Measurements from ENCODE around the gene PLK5. TPM values are rescaled to one million over a fixed set of nuclear protein-coding genes. Genes with fewer than 3 reads are reported as not detected.

The PLK5 gene
- total and polyA plus RNA-seq, 2 experiments from 2014 or later = 0.97 to 1.2 TPM

DNA sequence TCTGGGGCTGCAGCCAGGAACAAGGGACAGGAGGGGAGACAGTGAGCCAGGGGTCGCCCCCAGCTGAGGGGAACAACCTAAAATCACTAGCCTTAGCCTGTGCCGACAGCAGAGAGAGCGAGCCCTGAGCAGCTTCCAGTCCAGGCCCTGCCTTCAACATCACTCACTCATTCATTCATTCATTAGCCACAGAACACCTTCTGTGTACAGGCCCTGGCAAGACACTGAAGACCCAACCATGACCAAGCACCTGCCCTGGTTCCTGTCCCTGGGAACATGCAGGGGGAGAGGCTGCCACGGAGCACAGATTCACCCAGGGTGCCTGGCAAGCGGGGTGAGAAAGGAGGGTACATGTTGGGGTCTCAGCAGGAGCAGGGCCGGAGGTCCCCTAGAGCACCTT is 39.4 kb downstream of the PLK5 start:
- H3K27ac Mint-ChIP-seq = peak overlapping the region; percentile 58

More for the DNA sequence above, 39.4 kb downstream of the PLK5 start:
- ATAC-seq (no peak), DNase-seq (ENCODE audit: low spot score) (no peak)
- Histone ChIP-seq H3K9me2 (ENCODE audit: insufficient read depth) (no peaks in the 10 kb centered on the region), H3F3A (replicated peaks; ENCODE audit: low read depth) (no peaks in the 10 kb centered on the region), H3K4me1 (ENCODE audit: insufficient read depth) (no peaks in the 10 kb centered on the region), H4K20me1 (replicated peaks; ENCODE audit: insufficient read depth) (peaks cover 50% of the 10 kb centered on the region), H2AFZ (no peak overlapping the region), H3K4me2 (no peak overlapping the region), H3K4me3 (no peak overlapping the region), H3K27ac (ENCODE audit: low read depth) (no peak overlapping the region), H3K79me2 (replicated peaks; ENCODE audit: insufficient read depth) (peaks cover 82% of the 10 kb centered on the region), H3K36me3 (ENCODE audit: insufficient read depth) (no peaks in the 10 kb centered on the region), H3K27me3 (ENCODE audit: insufficient read depth) (no peaks in the 10 kb centered on the region)
- Mint-ChIP-seq H3K36me3 (ENCODE audit: low read depth) (peaks cover 27% of the 10 kb centered on the region; the same call in 2 of the 3 replicates), H3K4me1 (peaks cover 2% of the 10 kb centered on the region; the same call in 2 of the 3 replicates), H3K27me3 (ENCODE audit: insufficient read depth, low read depth, poor library complexity) (peaks cover 4% of the 10 kb centered on the region), H3K9me3 (no peaks in the 10 kb centered on the region; the same call in 2 of the 3 replicates), H3K4me3 (no peak overlapping the region)
- TF ChIP-seq NANOG (IDR thresholded peaks at IDR 0.05; ENCODE audit: borderline replicate concordance) = no peak
- TF ChIP-seq, protein P1, sequence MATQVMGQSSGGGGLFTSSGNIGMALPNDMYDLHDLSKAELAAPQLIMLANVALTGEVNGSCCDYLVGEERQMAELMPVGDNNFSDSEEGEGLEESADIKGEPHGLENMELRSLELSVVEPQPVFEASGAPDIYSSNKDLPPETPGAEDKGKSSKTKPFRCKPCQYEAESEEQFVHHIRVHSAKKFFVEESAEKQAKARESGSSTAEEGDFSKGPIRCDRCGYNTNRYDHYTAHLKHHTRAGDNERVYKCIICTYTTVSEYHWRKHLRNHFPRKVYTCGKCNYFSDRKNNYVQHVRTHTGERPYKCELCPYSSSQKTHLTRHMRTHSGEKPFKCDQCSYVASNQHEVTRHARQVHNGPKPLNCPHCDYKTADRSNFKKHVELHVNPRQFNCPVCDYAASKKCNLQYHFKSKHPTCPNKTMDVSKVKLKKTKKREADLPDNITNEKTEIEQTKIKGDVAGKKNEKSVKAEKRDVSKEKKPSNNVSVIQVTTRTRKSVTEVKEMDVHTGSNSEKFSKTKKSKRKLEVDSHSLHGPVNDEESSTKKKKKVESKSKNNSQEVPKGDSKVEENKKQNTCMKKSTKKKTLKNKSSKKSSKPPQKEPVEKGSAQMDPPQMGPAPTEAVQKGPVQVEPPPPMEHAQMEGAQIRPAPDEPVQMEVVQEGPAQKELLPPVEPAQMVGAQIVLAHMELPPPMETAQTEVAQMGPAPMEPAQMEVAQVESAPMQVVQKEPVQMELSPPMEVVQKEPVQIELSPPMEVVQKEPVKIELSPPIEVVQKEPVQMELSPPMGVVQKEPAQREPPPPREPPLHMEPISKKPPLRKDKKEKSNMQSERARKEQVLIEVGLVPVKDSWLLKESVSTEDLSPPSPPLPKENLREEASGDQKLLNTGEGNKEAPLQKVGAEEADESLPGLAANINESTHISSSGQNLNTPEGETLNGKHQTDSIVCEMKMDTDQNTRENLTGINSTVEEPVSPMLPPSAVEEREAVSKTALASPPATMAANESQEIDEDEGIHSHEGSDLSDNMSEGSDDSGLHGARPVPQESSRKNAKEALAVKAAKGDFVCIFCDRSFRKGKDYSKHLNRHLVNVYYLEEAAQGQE (IDR thresholded peaks at IDR 0.05; ENCODE audit: unreplicated experiment) = no peak
- TF ChIP-seq CREB1 (CRISPR knock-in tag; IDR thresholded peaks at IDR 0.05; ENCODE audit: low read depth) = no peak
- no peak for TF ChIP-seq EZH2 (IDR thresholded peaks at IDR 0.05; ENCODE audit: low read depth, unreplicated experiment)
- TF ChIP-seq, protein P2, sequence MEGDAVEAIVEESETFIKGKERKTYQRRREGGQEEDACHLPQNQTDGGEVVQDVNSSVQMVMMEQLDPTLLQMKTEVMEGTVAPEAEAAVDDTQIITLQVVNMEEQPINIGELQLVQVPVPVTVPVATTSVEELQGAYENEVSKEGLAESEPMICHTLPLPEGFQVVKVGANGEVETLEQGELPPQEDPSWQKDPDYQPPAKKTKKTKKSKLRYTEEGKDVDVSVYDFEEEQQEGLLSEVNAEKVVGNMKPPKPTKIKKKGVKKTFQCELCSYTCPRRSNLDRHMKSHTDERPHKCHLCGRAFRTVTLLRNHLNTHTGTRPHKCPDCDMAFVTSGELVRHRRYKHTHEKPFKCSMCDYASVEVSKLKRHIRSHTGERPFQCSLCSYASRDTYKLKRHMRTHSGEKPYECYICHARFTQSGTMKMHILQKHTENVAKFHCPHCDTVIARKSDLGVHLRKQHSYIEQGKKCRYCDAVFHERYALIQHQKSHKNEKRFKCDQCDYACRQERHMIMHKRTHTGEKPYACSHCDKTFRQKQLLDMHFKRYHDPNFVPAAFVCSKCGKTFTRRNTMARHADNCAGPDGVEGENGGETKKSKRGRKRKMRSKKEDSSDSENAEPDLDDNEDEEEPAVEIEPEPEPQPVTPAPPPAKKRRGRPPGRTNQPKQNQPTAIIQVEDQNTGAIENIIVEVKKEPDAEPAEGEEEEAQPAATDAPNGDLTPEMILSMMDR (conservative IDR thresholded peaks at IDR 0.05; ENCODE audit: low read depth in 2 of 2) = no peak
- no peak for TF ChIP-seq EZH2phosphoT487 (IDR thresholded peaks at IDR 0.05; ENCODE audit: unreplicated experiment)
- no peak for TF ChIP-seq JUNB (IDR thresholded peaks at IDR 0.05; ENCODE audit: unreplicated experiment)
- TF ChIP-seq ZNF331 (CRISPR knock-in tag; IDR thresholded peaks at IDR 0.05; ENCODE audit: low read depth) = no peak
- TF ChIP-seq, protein P3, sequence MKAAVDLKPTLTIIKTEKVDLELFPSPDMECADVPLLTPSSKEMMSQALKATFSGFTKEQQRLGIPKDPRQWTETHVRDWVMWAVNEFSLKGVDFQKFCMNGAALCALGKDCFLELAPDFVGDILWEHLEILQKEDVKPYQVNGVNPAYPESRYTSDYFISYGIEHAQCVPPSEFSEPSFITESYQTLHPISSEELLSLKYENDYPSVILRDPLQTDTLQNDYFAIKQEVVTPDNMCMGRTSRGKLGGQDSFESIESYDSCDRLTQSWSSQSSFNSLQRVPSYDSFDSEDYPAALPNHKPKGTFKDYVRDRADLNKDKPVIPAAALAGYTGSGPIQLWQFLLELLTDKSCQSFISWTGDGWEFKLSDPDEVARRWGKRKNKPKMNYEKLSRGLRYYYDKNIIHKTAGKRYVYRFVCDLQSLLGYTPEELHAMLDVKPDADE (IDR thresholded peaks at IDR 0.05) = no peak
- no peak for TF ChIP-seq ZNF114 (CRISPR knock-in tag; IDR thresholded peaks at IDR 0.05)
- TF ChIP-seq, protein P4, sequence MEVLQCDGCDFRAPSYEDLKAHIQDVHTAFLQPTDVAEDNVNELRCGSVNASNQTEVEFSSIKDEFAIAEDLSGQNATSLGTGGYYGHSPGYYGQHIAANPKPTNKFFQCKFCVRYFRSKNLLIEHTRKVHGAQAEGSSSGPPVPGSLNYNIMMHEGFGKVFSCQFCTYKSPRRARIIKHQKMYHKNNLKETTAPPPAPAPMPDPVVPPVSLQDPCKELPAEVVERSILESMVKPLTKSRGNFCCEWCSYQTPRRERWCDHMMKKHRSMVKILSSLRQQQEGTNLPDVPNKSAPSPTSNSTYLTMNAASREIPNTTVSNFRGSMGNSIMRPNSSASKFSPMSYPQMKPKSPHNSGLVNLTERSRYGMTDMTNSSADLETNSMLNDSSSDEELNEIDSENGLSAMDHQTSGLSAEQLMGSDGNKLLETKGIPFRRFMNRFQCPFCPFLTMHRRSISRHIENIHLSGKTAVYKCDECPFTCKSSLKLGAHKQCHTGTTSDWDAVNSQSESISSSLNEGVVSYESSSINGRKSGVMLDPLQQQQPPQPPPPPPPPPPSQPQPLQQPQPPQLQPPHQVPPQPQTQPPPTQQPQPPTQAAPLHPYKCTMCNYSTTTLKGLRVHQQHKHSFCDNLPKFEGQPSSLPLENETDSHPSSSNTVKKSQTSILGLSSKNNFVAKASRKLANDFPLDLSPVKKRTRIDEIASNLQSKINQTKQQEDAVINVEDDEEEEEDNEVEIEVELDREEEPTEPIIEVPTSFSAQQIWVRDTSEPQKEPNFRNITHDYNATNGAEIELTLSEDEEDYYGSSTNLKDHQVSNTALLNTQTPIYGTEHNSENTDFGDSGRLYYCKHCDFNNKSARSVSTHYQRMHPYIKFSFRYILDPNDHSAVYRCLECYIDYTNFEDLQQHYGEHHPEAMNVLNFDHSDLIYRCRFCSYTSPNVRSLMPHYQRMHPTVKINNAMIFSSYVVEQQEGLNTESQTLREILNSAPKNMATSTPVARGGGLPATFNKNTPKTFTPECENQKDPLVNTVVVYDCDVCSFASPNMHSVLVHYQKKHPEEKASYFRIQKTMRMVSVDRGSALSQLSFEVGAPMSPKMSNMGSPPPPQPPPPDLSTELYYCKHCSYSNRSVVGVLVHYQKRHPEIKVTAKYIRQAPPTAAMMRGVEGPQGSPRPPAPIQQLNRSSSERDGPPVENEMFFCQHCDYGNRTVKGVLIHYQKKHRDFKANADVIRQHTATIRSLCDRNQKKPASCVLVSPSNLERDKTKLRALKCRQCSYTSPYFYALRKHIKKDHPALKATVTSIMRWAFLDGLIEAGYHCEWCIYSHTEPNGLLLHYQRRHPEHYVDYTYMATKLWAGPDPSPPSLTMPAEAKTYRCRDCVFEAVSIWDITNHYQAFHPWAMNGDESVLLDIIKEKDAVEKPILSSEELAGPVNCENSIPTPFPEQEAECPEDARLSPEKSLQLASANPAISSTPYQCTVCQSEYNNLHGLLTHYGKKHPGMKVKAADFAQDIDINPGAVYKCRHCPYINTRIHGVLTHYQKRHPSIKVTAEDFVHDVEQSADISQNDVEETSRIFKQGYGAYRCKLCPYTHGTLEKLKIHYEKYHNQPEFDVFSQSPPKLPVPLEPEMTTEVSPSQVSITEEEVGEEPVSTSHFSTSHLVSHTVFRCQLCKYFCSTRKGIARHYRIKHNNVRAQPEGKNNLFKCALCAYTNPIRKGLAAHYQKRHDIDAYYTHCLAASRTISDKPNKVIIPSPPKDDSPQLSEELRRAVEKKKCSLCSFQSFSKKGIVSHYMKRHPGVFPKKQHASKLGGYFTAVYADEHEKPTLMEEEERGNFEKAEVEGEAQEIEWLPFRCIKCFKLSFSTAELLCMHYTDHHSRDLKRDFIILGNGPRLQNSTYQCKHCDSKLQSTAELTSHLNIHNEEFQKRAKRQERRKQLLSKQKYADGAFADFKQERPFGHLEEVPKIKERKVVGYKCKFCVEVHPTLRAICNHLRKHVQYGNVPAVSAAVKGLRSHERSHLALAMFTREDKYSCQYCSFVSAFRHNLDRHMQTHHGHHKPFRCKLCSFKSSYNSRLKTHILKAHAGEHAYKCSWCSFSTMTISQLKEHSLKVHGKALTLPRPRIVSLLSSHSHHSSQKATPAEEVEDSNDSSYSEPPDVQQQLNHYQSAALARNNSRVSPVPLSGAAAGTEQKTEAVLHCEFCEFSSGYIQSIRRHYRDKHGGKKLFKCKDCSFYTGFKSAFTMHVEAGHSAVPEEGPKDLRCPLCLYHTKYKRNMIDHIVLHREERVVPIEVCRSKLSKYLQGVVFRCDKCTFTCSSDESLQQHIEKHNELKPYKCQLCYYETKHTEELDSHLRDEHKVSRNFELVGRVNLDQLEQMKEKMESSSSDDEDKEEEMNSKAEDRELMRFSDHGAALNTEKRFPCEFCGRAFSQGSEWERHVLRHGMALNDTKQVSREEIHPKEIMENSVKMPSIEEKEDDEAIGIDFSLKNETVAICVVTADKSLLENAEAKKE (CRISPR knock-in tag; IDR thresholded peaks at IDR 0.05) = no peak
- no peak for TF ChIP-seq STAT1 (IDR thresholded peaks at IDR 0.05; ENCODE audit: unreplicated experiment)
- TF ChIP-seq POLR2AphosphoS5 (IDR thresholded peaks at IDR 0.05; ENCODE audit: low read depth) = no peak

Data from GM23338 (cell line).